ENCODE results near the gene ADRA2A. TPM values are rescaled to one million over a fixed set of nuclear protein-coding genes. Genes with fewer than 3 reads are reported as not detected.

Gene ADRA2A
- total RNA-seq, 1 experiment from 2014 or later, result not detected

GRCh38 chr10:111110771-111111170 is 33.9 kb downstream of the ADRA2A start:
- no peaks in the 10 kb centered on the region for H4K20me1 ChIP-seq (ENCODE audit: insufficient read depth, low read depth, low read length)
- no peak overlapping the region for H3K4me2 ChIP-seq (ENCODE audit: low read depth, low read length, poor library complexity, severe bottlenecking)
- DNase-seq, result no peak
- H3K79me2 ChIP-seq (ENCODE audit: low read length), result no peaks in the 10 kb centered on the region
- no peak overlapping the region for H3K27ac ChIP-seq (ENCODE audit: low read length)
- no peaks in the 10 kb centered on the region for H3K4me1 ChIP-seq (ENCODE audit: low read length)
- H3K4me3 ChIP-seq (ENCODE audit: low read length), result no peak overlapping the region
- H3K9ac ChIP-seq (ENCODE audit: low read length), result no peak overlapping the region
- no peaks in the 10 kb centered on the region for H3K9me3 ChIP-seq (ENCODE audit: low read length)
- no peaks in the 10 kb centered on the region for H3K9me2 ChIP-seq (replicated peaks; ENCODE audit: insufficient read depth, low read length)
- no peaks in the 10 kb centered on the region for H3K36me3 ChIP-seq (ENCODE audit: insufficient read depth, low read length)
- no peaks in the 10 kb centered on the region for H3K27me3 ChIP-seq (ENCODE audit: low read length)
- H2AFZ ChIP-seq (ENCODE audit: low read length), result no peak overlapping the region

DNA sequence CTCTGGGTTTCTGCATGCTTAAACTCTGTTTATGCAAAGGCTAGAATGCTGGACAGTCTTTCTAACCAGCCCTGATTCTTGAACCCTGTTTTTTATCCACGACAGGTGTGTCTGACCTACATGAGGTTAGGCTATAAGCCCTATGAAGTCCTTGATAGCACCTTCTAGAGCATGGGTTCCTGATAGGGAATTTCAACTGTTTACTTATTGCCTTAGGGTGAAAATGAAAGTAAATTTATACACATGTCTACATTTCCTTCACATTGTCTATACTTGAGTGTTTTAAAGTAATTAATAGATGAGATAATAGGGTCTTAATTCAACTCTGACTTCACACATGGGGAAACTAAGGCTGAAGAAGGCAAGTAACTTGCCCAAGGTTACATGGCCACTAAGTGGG is 35.5 kb downstream of the ADRA2A start:
- Histone ChIP-seq H3K79me2 (ENCODE audit: low read length) (no peaks in the 10 kb centered on the region), H3K9me2 (replicated peaks; ENCODE audit: insufficient read depth, low read length) (no peaks in the 10 kb centered on the region), H4K20me1 (ENCODE audit: insufficient read depth, low read depth, low read length) (no peaks in the 10 kb centered on the region), H3K4me1 (ENCODE audit: low read length) (no peaks in the 10 kb centered on the region), H3K4me3 (ENCODE audit: low read length) (no peak overlapping the region), H3K4me2 (ENCODE audit: low read depth, low read length, poor library complexity, severe bottlenecking) (no peak overlapping the region), H3K27me3 (ENCODE audit: low read length) (no peaks in the 10 kb centered on the region), H3K36me3 (ENCODE audit: insufficient read depth, low read length) (no peaks in the 10 kb centered on the region), H2AFZ (ENCODE audit: low read length) (no peak overlapping the region), H3K27ac (ENCODE audit: low read length) (no peak overlapping the region), H3K9me3 (ENCODE audit: low read length) (no peaks in the 10 kb centered on the region), H3K9ac (ENCODE audit: low read length) (no peak overlapping the region)
- no peak for DNase-seq

GRCh38 chr10:111113238-111113960 is 36.6 kb downstream of the ADRA2A start:
- Histone ChIP-seq H3K27me3 (ENCODE audit: low read length) (no peaks in the 10 kb centered on the region), H3K9me3 (ENCODE audit: low read length) (no peaks in the 10 kb centered on the region), H3K4me3 (ENCODE audit: low read length) (no peak overlapping the region), H4K20me1 (ENCODE audit: insufficient read depth, low read depth, low read length) (no peaks in the 10 kb centered on the region), H3K9ac (ENCODE audit: low read length) (no peak overlapping the region), H3K4me2 (ENCODE audit: low read depth, low read length, poor library complexity, severe bottlenecking) (no peak overlapping the region), H3K9me2 (replicated peaks; ENCODE audit: insufficient read depth, low read length) (no peaks in the 10 kb centered on the region), H3K27ac (ENCODE audit: low read length) (no peak overlapping the region), H2AFZ (ENCODE audit: low read length) (no peak overlapping the region), H3K4me1 (ENCODE audit: low read length) (no peaks in the 10 kb centered on the region), H3K79me2 (ENCODE audit: low read length) (no peaks in the 10 kb centered on the region), H3K36me3 (ENCODE audit: insufficient read depth, low read length) (no peaks in the 10 kb centered on the region)
- no peak for DNase-seq

- no peak overlapping the region for H3K4me2 ChIP-seq (ENCODE audit: low read depth, low read length, poor library complexity, severe bottlenecking)
Measured at GRCh38 chr10:111113961-111114757, 37.3 kb downstream of the ADRA2A start.

GRCh38 chr10:111114758-111115500 is 38.1 kb downstream of the ADRA2A start:
- H4K20me1 ChIP-seq (ENCODE audit: insufficient read depth, low read depth, low read length), result no peaks in the 10 kb centered on the region
- H3K9me3 ChIP-seq (ENCODE audit: low read length), result no peaks in the 10 kb centered on the region
- H3K9me2 ChIP-seq (replicated peaks; ENCODE audit: insufficient read depth, low read length), result no peaks in the 10 kb centered on the region
- H3K4me1 ChIP-seq (ENCODE audit: low read length), result no peaks in the 10 kb centered on the region
- no peak overlapping the region for H3K9ac ChIP-seq (ENCODE audit: low read length)
- no peaks in the 10 kb centered on the region for H3K79me2 ChIP-seq (ENCODE audit: low read length)
- no peak overlapping the region for H3K4me3 ChIP-seq (ENCODE audit: low read length)
- no peak overlapping the region for H3K27ac ChIP-seq (ENCODE audit: low read length)
- H2AFZ ChIP-seq (ENCODE audit: low read length), result no peak overlapping the region
- no peak for DNase-seq
- H3K4me2 ChIP-seq (ENCODE audit: low read depth, low read length, poor library complexity, severe bottlenecking), result no peak overlapping the region
- H3K36me3 ChIP-seq (ENCODE audit: insufficient read depth, low read length), result no peaks in the 10 kb centered on the region
- no peaks in the 10 kb centered on the region for H3K27me3 ChIP-seq (ENCODE audit: low read length)

More at GRCh38 chr10:111113961-111114757, 37.3 kb downstream of the ADRA2A start:
- no peaks in the 10 kb centered on the region for H3K36me3 ChIP-seq (ENCODE audit: insufficient read depth, low read length)
- no peaks in the 10 kb centered on the region for H3K4me1 ChIP-seq (ENCODE audit: low read length)
- no peak overlapping the region for H3K9ac ChIP-seq (ENCODE audit: low read length)
- H3K4me3 ChIP-seq (ENCODE audit: low read length), result no peak overlapping the region
- H4K20me1 ChIP-seq (ENCODE audit: insufficient read depth, low read depth, low read length), result no peaks in the 10 kb centered on the region
- no peaks in the 10 kb centered on the region for H3K79me2 ChIP-seq (ENCODE audit: low read length)
- H3K27me3 ChIP-seq (ENCODE audit: low read length), result no peaks in the 10 kb centered on the region
- no peak overlapping the region for H2AFZ ChIP-seq (ENCODE audit: low read length)
- H3K9me2 ChIP-seq (replicated peaks; ENCODE audit: insufficient read depth, low read length), result no peaks in the 10 kb centered on the region
- DNase-seq, result no peak
- H3K9me3 ChIP-seq (ENCODE audit: low read length), result no peaks in the 10 kb centered on the region
- H3K27ac ChIP-seq (ENCODE audit: low read length), result no peak overlapping the region

GRCh38 chr10:111116211-111116610 is 39.4 kb downstream of the ADRA2A start:
- H3K4me3 ChIP-seq (ENCODE audit: low read length), result no peak overlapping the region
- no peaks in the 10 kb centered on the region for H3K27me3 ChIP-seq (ENCODE audit: low read length)
- H3K9me3 ChIP-seq (ENCODE audit: low read length), result no peaks in the 10 kb centered on the region
- no peaks in the 10 kb centered on the region for H3K4me1 ChIP-seq (ENCODE audit: low read length)
- DNase-seq, result no peak
- H3K9me2 ChIP-seq (replicated peaks; ENCODE audit: insufficient read depth, low read length), result no peaks in the 10 kb centered on the region
- no peak overlapping the region for H2AFZ ChIP-seq (ENCODE audit: low read length)
- H4K20me1 ChIP-seq (ENCODE audit: insufficient read depth, low read depth, low read length), result no peaks in the 10 kb centered on the region
- H3K9ac ChIP-seq (ENCODE audit: low read length), result no peak overlapping the region
- H3K27ac ChIP-seq (ENCODE audit: low read length), result no peak overlapping the region
- no peak overlapping the region for H3K4me2 ChIP-seq (ENCODE audit: low read depth, low read length, poor library complexity, severe bottlenecking)
- no peaks in the 10 kb centered on the region for H3K36me3 ChIP-seq (ENCODE audit: insufficient read depth, low read length)
- no peaks in the 10 kb centered on the region for H3K79me2 ChIP-seq (ENCODE audit: low read length)

DNA sequence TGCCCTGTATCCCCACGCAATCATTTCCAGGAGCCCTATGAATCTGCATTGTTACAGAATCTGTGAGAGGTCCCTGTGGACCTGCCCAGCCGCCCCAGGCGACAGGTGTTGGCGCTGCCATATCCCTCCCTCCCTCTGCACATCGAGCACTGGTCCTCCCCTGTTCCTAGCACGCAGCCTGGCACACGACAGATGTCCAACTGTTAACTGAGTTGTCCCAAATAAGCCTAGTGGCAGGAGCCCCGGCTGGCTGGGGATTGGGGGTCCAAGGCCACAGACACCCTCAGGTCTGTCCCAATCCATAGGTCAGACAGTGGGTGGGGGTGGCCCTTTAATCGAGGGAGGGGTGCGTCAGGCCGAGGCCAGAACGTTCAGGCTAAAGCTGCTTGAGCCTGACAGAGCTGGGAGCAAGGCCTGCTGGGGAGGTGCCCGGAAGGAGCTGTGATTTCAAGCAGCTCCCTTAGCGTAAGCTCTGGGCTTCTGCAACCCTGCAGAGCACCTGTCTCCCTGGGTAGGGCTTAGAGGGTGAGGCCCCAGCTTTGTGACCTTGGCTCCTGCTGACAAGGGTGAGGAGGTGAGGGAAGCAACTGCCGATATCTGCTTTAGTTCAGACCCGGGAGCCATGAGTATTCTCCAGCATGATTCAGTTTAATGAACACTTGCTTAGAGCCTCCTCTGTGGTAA is 40.1 kb downstream of the ADRA2A start:
- H3K9ac ChIP-seq (ENCODE audit: low read length), result no peak overlapping the region
- H3K27ac ChIP-seq (ENCODE audit: low read length), result no peak overlapping the region
- no peak overlapping the region for H2AFZ ChIP-seq (ENCODE audit: low read length)
- H3K9me3 ChIP-seq (ENCODE audit: low read length), result no peaks in the 10 kb centered on the region
- H4K20me1 ChIP-seq (ENCODE audit: insufficient read depth, low read depth, low read length), result no peaks in the 10 kb centered on the region
- no peaks in the 10 kb centered on the region for H3K9me2 ChIP-seq (replicated peaks; ENCODE audit: insufficient read depth, low read length)
- no peaks in the 10 kb centered on the region for H3K4me1 ChIP-seq (ENCODE audit: low read length)
- H3K27me3 ChIP-seq (ENCODE audit: low read length), result no peaks in the 10 kb centered on the region
- H3K79me2 ChIP-seq (ENCODE audit: low read length), result no peaks in the 10 kb centered on the region
- DNase-seq, result no peak
- no peak overlapping the region for H3K4me3 ChIP-seq (ENCODE audit: low read length)
- H3K36me3 ChIP-seq (ENCODE audit: insufficient read depth, low read length), result no peaks in the 10 kb centered on the region
- H3K4me2 ChIP-seq (ENCODE audit: low read depth, low read length, poor library complexity, severe bottlenecking), result no peak overlapping the region

All from Karpas-422 (cell line).